Uterus (tissue), 2 donors: ENCODE results near the gene AMH.

Experiments
- POLR2A ChIP-seq, 2 donors: fragments of 450-650 bp; IDR thresholded peaks; one replicate each; pipeline ENCODE4 v1.6.1; 2016; ENCODE audit warnings: antibody characterized with exemption in 2 of 2, mild to moderate bottlenecking in 1 of 2, moderate library complexity in 1 of 2
- TF ChIP-seq, protein P1 (sequence below), 4 experiments: fragments of 200-600 bp in 2 of 4; fragments of 450-650 bp in 2 of 4; sonication (generic) in 2 of 4; IDR thresholded peaks; one replicate each; pipeline ENCODE4 v1.5.1; 2016 to 2019; ENCODE audit warnings: antibody characterized with exemption in 4 of 4, mild to moderate bottlenecking in 2 of 4, moderate library complexity in 1 of 4

- TF ChIP-seq POLR2A (IDR thresholded peaks at IDR 0.05) = no peak
- TF ChIP-seq, protein P1, sequence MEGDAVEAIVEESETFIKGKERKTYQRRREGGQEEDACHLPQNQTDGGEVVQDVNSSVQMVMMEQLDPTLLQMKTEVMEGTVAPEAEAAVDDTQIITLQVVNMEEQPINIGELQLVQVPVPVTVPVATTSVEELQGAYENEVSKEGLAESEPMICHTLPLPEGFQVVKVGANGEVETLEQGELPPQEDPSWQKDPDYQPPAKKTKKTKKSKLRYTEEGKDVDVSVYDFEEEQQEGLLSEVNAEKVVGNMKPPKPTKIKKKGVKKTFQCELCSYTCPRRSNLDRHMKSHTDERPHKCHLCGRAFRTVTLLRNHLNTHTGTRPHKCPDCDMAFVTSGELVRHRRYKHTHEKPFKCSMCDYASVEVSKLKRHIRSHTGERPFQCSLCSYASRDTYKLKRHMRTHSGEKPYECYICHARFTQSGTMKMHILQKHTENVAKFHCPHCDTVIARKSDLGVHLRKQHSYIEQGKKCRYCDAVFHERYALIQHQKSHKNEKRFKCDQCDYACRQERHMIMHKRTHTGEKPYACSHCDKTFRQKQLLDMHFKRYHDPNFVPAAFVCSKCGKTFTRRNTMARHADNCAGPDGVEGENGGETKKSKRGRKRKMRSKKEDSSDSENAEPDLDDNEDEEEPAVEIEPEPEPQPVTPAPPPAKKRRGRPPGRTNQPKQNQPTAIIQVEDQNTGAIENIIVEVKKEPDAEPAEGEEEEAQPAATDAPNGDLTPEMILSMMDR (IDR thresholded peaks at IDR 0.05) = no peak
These were observed 45.7 kb downstream of the AMH start for GRCh38 chr19:2294687-2295335.
